GM21717 (cell line): ENCODE results near the gene STIM1.

ENCODE experiments used
- ATAC-seq: cut with Tn5 transposase; IDR thresholded peaks from one replicate; pipeline ENCODE4 v1.9.1; 2021; ENCODE audit warnings: mild to moderate bottlenecking, moderate library complexity; ENCODE audit not compliant: unreplicated experiment

STIM1 gene

DNA sequence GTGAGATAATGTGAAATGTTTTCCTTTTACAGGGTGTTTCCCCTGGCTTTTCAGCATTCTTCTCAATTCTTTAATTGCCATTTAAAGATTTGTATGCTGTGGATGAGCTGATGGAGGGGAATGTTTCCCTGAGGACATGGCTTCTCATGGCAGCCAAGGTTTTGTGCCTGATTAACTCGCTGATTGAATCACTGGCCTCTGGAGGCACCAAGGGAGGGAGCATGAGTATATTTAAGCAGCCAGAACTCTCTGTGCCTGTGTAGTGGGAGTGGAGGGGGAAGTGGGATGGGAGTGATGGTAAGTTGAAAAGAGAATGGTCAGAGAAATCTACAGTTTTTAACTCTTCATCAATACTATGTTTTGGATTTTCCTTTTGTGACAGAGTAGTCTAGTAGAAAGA, 88.7 kb downstream of the STIM1 start:
- ATAC-seq = no peak

GRCh38 chr11:3946455-3947017, 91.1 kb downstream of the STIM1 start:
- ATAC-seq = no peak

GRCh38 chr11:3947061-3947460, 91.6 kb downstream of the STIM1 start:
- peak; percentile 71 for ATAC-seq

DNA sequence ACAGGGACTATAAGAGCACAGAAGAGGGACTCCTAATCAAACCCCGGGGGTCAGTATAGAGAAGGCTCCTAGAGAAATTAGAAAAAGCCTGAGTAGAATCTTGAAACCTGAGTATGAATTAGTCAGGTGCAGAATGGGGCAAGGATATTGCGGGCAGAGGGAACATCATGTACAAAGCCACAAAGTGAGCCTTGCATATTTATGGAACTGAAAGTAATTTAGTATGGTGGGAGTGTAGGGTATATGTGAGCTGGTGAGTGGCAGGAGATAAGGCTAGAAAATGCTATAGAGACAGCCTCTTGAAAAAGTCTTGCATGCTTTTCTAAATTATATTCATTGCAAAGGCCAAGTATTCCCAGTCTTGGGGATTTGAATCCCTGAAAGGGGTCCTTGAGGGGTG, 93.7 kb downstream of the STIM1 start:
- peak; percentile 78 for ATAC-seq

GRCh38 chr11:3950996-3951660, 95.7 kb downstream of the STIM1 start:
- no peak for ATAC-seq

- ATAC-seq = no peak
Observed at GRCh38 chr11:3952715-3953114, 97.3 kb downstream of the STIM1 start.

- ATAC-seq = no peak
Observed at GRCh38 chr11:3953327-3953726, 97.9 kb downstream of the STIM1 start.

DNA sequence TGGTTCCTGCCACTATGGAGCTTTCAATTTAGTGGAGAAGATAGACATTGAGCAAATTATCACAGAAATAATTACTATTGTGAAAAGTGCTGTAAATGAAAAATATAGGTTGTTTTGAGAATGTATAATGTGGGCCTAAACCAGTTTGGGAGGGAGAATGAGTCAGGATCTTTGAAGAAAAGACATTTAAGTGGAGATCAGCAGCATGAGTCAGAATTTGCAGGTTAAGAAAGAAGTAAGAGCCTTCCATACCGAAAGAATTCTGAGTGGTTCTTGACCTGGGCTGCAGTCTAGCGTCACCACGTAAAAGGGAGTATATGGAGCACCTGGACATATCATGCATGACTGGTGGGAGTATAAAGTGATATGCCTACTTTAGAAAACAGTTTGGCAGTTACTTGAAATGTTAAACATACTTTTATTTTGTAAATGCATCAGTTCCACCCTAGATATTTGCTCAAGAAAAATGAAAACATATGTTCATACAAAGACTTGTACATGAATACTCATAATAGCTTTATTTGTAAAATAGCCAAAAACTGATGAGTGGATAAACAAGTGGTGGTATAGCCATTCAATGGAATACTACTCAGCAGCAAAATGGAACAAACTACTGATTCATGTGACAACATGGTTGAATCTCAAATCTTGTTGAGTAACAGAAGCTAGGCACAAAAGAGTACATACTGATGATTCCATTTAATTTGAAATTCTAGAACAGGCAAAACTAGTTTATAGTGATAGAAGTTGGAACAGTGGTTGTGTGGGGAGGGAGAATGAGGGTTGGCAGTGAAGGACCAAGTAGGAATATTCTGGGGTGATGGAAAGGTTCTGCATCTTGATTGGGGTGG, 99.2 kb downstream of the STIM1 start:
- ATAC-seq = no peak

DNA sequence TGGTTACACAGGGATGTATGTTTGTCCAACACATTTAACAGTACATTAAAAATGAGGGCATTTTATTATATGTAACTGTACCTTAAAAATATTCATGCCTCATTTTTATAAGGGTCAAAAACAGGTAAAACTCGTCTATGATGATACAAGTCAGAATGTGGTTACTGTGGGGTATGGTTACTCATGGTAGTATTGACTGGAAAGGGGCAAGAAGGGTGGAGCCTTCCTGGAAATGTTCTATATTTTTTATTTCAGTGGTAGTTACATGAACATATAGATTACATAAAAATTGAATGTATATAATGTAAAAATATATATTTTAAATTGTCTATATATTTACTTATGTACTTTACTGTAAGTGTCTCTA, 99.8 kb downstream of the STIM1 start:
- ATAC-seq = no peak

DNA sequence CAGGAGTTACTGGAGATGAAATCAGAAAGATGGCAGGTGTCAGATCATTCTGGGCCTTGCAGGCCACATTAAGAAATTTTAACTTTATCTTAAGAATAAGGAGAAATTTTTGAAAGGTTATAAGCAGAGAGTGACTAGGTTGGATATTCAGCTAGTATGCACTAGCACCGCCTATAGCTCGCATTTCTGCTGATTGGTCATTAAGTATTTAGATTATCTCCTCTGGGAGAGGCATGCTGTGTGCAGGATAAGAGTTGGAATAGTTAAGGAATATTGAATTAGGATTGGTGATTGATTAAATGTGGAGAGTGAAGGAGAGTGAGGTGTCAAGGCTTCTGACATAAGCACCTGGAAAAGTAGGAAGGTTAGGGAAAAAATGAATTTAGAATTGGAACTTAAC, 100.6 kb downstream of the STIM1 start:
- no peak for ATAC-seq

DNA sequence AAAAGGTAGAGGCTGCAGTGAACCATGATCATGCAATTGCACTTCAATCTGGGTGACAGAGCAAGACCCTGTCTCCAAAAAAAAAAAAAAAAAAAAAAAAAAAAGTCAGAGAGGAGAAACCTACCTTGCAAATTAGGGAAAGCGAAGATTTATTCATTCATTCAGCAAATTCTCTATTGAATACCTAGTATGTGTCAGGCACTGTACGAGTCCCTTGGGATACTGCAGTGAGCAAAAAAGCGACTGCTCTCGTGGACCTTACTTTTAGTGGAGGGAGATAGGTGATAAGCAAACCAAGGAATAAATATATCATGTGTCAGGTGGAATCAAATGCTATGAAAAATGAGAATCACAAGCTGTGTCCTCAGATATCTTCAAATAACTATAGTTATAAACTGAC, 101.3 kb downstream of the STIM1 start:
- no peak for ATAC-seq

GRCh38 chr11:3957437-3957836, 102.0 kb downstream of the STIM1 start:
- ATAC-seq = no peak

GRCh38 chr11:3958281-3958680, 102.8 kb downstream of the STIM1 start:
- no peak for ATAC-seq

- no peak for ATAC-seq
Observed at GRCh38 chr11:3959015-3959902, 103.8 kb downstream of the STIM1 start.

- ATAC-seq = no peak
Observed at GRCh38 chr11:3959903-3960265, 104.4 kb downstream of the STIM1 start.

DNA sequence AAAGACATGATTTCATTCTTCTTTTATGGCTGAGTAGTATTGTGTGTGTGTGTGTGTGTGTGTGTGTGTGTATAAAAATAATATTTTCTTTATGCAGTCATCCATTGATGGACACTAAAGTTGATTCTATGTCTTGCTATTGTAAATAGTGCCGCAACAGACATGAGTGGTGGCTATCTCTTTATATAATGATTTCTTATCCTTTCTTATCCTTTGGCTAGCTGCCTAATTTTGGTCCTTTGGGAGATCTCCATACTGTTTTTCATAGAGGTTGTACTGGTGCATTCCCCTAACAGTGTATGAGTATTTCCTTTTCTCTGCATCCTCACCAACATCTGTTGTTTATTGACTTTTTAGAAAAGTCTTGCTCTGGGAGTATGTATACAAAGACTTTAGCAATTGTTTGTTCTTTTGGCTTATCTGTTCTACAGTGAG, 107.0 kb downstream of the STIM1 start:
- ATAC-seq = no peak

DNA sequence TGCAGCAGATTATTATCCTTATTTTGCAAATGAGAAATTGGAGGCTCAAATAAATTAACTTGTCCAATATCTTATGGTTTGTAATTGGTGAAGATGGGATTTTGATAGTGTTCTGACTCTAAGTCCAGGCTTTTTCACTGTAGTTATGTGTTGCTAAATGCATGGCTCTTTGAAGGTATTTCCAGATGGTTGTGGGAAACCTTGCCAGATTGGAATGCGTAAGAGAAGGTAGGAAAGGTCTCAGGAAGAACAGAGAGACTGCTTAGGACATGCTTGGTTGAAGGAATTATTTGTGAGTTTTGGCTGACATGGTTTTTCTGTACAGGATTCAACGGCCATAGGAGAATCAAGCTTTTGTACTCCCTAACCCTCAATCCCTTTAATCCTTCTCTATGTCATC, 108.6 kb downstream of the STIM1 start:
- no peak for ATAC-seq

GRCh38 chr11:3964935-3965604, 109.6 kb downstream of the STIM1 start:
- ATAC-seq = no peak

GRCh38 chr11:3967695-3968094, 112.2 kb downstream of the STIM1 start:
- ATAC-seq = no peak

- ATAC-seq = no peak
Observed at GRCh38 chr11:3969200-3969599, 113.7 kb downstream of the STIM1 start.

GRCh38 chr11:3969613-3970012, 114.1 kb downstream of the STIM1 start:
- ATAC-seq = no peak
